Gastroesophageal sphincter (tissue), 3 donors: ENCODE data around the gene SETBP1.

Experiments used
- POLR2A ChIP-seq, 2 donors: fragments of 450-650 bp; IDR thresholded peaks; one replicate each; pipeline ENCODE4 v1.6.1; 2017; ENCODE audit warnings: antibody characterized with exemption in 2 of 2, mild to moderate bottlenecking in 2 of 2, moderate library complexity in 1 of 2
- TF ChIP-seq, protein P1 (sequence below), 4 experiments: fragments of 200-600 bp in 2 of 4; fragments of 450-650 bp in 2 of 4; sonication (generic) in 1 of 4; IDR thresholded peaks; one replicate each; pipeline ENCODE4 v1.5.1; 2017 to 2019; ENCODE audit warnings: antibody characterized with exemption in 4 of 4, mild to moderate bottlenecking in 2 of 4, moderate library complexity in 2 of 4

DNA sequence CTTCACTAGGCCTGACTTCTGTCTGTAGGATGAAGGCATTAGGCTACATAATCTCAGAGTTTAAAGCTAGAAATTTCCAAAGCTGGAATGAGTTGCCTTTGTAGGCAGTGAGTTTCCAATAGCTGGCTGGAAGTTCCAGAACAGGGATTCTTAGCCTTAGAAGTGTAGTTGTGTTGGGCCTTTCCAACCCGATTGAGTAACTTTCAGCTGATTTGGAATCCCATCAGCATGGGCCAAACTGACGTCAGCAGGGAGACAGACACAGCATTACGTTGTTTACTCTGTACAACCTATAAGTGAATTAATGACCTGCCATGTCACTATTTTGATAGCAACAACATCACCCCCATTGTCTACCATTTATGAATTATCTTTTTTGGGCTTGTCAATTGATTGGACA lies 56.9 kb downstream of the SETBP1 start:
- TF ChIP-seq, protein P1, sequence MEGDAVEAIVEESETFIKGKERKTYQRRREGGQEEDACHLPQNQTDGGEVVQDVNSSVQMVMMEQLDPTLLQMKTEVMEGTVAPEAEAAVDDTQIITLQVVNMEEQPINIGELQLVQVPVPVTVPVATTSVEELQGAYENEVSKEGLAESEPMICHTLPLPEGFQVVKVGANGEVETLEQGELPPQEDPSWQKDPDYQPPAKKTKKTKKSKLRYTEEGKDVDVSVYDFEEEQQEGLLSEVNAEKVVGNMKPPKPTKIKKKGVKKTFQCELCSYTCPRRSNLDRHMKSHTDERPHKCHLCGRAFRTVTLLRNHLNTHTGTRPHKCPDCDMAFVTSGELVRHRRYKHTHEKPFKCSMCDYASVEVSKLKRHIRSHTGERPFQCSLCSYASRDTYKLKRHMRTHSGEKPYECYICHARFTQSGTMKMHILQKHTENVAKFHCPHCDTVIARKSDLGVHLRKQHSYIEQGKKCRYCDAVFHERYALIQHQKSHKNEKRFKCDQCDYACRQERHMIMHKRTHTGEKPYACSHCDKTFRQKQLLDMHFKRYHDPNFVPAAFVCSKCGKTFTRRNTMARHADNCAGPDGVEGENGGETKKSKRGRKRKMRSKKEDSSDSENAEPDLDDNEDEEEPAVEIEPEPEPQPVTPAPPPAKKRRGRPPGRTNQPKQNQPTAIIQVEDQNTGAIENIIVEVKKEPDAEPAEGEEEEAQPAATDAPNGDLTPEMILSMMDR (IDR thresholded peaks at IDR 0.05) = no peak
- no peak for TF ChIP-seq POLR2A (IDR thresholded peaks at IDR 0.05)
